Heart left ventricle (tissue), 13 donors: Measurements from ENCODE around the gene FRK.

Experiments
- POLR2A ChIP-seq, 2 donors: fragments of 450-650 bp; IDR thresholded peaks; one replicate each; pipeline ENCODE4 v1.6.1; 2017; ENCODE audit warnings: antibody characterized with exemption in 2 of 2, mild to moderate bottlenecking in 2 of 2, moderate library complexity in 2 of 2
- TF ChIP-seq, protein P1 (sequence below), 12 donors: fragments of 200-600 bp; sonication (generic) in 4 of 12; IDR thresholded peaks; one replicate each; pipeline versions ENCODE4 v1.5.0 to v1.8.0; 2018 to 2022; ENCODE audit warnings: antibody characterized with exemption in 12 of 12, mild to moderate bottlenecking in 5 of 12
- donor health status: ischemic (EF 13 %, LVEDD 7.1; RV severe dilation, severe dysfunction).
- donor health status: DM: no; HTN: yes; CAD: no.
- donor health status: DM: no; HTN: no; CAD: no.
- donor health status: ischemic (EF 25% LVEDD 6.9; RV normal size, moderate dysfunction).
- donor health status: ischemic (EF 25% LVEDD 5.7; RV mildly dilated, moderate dysfunction).
- donor health status: ischemic (EF 35%, LVEDD 5.7; RV mildly dilated, moderate dysfunction).
- donor health status: nonischemic (EF 11% LVEDD 7.7; RV severe dilation, severe dysfunction).
- donor health status: DM: yes; HTN: yes; CAD: no.
- donor health status: PGD.
- donor health status: ischemic (EF 29% LVEDD 5.4; RV normal size, mild dysfunction).
- donor health status: nonischemic (EF 23%, LVEDD 6.1; RV moderate dilation, normal function).

DNA sequence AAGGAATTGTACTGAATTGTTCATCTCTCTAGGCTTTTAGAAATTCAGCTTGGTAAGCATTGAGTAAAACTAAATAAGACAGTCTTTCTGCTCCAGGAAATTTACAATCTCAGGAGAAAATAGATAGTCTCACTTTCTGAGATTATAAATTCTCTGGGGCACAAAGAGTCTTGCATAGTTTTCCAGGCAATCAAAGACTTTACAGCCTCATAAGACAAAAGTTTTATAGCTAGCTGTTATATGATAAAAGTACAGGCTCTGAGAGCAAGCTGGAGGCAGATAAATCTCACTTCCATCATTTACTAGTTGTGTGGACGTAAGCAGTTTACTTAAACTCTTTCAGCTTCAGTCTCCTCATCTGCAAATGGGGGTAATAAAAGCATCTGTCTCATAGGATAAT, 11.4 kb downstream of the FRK start:
- TF ChIP-seq, protein P1, sequence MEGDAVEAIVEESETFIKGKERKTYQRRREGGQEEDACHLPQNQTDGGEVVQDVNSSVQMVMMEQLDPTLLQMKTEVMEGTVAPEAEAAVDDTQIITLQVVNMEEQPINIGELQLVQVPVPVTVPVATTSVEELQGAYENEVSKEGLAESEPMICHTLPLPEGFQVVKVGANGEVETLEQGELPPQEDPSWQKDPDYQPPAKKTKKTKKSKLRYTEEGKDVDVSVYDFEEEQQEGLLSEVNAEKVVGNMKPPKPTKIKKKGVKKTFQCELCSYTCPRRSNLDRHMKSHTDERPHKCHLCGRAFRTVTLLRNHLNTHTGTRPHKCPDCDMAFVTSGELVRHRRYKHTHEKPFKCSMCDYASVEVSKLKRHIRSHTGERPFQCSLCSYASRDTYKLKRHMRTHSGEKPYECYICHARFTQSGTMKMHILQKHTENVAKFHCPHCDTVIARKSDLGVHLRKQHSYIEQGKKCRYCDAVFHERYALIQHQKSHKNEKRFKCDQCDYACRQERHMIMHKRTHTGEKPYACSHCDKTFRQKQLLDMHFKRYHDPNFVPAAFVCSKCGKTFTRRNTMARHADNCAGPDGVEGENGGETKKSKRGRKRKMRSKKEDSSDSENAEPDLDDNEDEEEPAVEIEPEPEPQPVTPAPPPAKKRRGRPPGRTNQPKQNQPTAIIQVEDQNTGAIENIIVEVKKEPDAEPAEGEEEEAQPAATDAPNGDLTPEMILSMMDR (IDR thresholded peaks at IDR 0.05), result no peak
- no peak for TF ChIP-seq POLR2A (IDR thresholded peaks at IDR 0.05)
